ENCODE data around the gene RNF26.
"Not testable (repeated sequence)": the region's sequence is repeated elsewhere in the genome, so short reads cannot be mapped to it uniquely, and the experiment has no call there.

Gene RNF26

DNA sequence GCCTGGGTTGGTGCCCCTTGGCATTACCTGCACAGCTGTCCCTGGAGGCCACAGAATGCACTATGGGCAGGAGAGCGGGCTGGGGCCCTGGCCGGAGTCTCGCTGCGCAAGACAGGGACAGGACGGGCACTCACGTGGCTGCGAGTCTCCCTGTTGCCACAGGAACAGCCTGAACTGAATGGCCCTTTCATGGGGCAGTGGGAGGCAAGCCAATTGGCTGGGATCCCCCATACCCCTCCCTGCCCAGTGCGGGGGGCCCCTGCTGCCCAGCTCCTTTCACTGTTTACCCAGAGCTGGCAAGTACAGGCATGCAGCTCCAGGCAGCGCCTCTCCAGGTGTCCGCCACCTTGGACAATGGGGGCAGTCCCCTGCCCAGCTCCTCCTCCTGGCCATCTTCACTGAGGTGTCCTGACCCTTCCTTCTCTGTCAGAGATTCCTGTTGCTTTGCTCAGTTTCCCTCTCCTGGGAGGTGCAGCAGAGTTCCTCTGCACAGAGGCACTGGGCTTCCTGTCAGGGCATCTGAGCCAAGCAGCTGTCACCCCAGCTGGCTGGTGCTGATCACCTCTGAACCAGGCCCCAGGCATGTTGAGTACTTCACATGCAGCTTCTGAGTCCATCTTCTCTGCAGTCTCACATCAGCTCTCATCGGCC lies 42.0 kb downstream of the RNF26 start:
- Histone ChIP-seq H3K4me3 (ENCODE audit: low read length) (no peak overlapping the region), H3K36me3 (ENCODE audit: insufficient read depth, low read length) (no peaks in the 10 kb centered on the region), H3K9ac (ENCODE audit: low read depth, low read length) (no peak overlapping the region), H3K27me3 (ENCODE audit: insufficient read depth, low read length) (peaks cover 13% of the 10 kb centered on the region), H3K9me3 (ENCODE audit: insufficient read depth, low read depth, low read length) (no peaks in the 10 kb centered on the region), H3K4me1 (ENCODE audit: insufficient read depth, low read length) (peaks cover 55% of the 10 kb centered on the region), H3K27ac (ENCODE audit: low read depth, low read length) (no peak overlapping the region)
- WGBS: 82% methylated on average over 11 of the region's 11 CpGs

DNA sequence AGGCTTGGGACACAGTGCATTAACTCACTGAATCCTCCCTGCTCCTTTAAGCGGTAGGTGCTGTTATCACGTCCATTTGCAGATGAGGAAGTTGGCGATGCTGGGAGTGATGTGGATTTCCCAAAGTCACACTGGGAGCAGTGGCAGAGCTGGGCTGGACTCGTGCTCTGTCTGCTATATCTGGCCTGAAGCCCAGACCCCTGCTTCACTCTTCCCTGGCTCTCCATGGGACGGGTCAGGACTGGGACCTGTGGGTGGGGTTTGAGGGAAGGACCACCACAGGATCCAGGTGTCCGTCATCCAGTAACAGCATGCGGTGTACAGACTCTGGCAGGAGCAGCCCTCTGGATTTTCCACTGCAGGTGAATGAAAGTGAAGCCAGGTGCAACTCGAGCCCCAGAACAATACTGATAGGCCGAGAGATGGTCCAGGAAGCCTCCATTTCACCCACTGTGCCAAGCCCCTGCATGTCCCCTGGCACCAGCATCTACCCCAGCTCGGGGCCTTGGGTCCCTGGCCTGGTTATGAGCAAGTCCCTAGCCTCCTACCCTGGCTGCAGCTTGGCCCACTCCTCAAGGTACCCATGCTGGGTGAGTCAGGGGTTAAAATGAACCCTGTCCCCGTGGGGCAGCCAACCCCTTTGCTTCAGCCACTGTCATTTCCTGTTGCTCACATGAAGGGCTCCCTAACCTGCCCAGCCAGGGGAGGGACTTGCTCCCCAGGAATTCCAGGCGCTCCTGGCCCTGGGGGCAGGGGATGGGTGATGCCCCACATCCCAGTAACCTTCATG lies 43.0 kb downstream of the RNF26 start:
- Histone ChIP-seq H3K27me3 (ENCODE audit: insufficient read depth, low read length) (peaks cover 13% of the 10 kb centered on the region), H3K4me1 (ENCODE audit: insufficient read depth, low read length) (peaks cover 57% of the 10 kb centered on the region), H3K9me3 (ENCODE audit: insufficient read depth, low read depth, low read length) (no peaks in the 10 kb centered on the region), H3K27ac (ENCODE audit: low read depth, low read length) (peak overlapping the region; percentile 37; the same call in 1 of the 2 replicates), H3K36me3 (ENCODE audit: insufficient read depth, low read length) (no peaks in the 10 kb centered on the region), H3K4me3 (ENCODE audit: low read length) (no peak overlapping the region), H3K9ac (ENCODE audit: low read depth, low read length) (no peak overlapping the region)
- WGBS: 72% methylated on average over 12 of the region's 12 CpGs

DNA sequence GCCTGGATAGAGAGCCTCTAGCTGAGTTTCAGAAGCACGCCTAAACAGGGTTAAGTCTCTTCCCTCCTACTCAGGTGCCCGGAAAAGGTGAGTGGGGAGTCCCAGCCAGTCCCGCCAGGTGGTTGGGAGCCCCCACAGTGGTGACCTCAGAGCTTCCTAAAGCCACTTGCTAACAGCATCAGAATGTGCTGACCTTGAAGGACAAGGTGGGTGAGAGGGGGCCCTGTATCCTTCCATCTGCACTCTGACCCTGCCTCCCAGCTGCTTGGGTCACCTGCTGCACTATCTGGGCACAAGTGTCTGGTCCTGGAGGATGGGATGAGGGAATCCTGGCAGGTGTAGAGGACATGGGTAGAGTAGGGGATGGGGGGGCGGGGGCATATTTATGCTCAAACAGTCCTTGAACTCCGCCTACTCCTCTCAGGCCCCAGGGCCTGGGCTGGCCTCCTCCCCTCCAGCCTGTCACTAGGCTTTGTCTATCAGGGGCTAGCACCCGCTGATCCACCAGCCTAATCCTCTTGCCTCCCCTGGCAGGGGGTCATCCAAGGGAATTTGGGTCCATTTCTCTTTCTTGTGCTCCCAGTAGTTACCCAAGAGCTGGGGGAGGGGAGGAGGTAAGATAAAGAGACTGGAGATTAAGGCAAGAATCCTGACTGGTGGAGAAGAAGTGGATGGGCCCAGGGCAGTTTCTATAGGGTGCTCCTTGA lies 43.8 kb downstream of the RNF26 start:
- H3K9ac ChIP-seq (ENCODE audit: low read depth, low read length): no peak overlapping the region
- no peaks in the 10 kb centered on the region for H3K36me3 ChIP-seq (ENCODE audit: insufficient read depth, low read length)
- peak overlapping the region; percentile 13; the same call in 1 of the 2 replicates for H3K4me3 ChIP-seq (ENCODE audit: low read length)
- H3K4me1 ChIP-seq (ENCODE audit: insufficient read depth, low read length): peaks cover 57% of the 10 kb centered on the region
- H3K27me3 ChIP-seq (ENCODE audit: insufficient read depth, low read length): peaks cover 13% of the 10 kb centered on the region
- no peaks in the 10 kb centered on the region for H3K9me3 ChIP-seq (ENCODE audit: insufficient read depth, low read depth, low read length)
- 45% methylated on average over 5 of the region's 6 CpGs for WGBS
- H3K27ac ChIP-seq (ENCODE audit: low read depth, low read length): peak overlapping the region; percentile 37; the same call in 1 of the 2 replicates

DNA sequence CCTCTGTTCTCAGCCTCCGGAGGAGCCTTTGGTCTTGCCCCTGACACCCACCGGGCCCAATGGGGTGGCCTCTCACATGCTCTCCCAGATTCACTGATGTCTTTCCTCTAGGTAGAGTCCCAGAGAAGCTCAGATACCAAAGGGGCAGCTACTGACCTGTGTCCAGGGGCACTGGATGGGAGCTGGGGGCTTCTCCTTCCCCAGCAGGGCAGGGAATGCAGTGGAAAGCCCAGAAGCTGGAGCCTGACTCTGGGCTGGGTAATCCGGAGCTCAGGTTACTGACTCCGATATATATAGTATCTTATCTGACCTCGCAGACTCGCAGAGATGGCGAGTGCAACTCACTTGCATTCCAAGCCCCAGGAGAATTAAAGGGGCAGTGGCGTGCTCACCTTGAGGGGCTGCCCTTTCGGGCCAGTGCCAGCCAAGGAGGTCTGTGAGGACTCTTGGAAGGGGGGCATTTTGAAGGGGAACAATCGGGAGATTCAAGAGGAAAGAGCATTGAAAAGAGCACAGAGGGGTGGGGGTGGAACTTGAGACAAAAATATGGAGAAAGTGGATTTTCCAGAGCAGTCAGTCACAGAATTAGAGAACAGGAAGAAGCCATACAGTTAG lies 44.6 kb downstream of the RNF26 start:
- H3K9ac ChIP-seq (ENCODE audit: low read depth, low read length): no peak overlapping the region
- peak overlapping the region; percentile 78; the same call in 1 of the 2 replicates for H3K27ac ChIP-seq (ENCODE audit: low read depth, low read length)
- H3K36me3 ChIP-seq (ENCODE audit: insufficient read depth, low read length): no peaks in the 10 kb centered on the region
- H3K4me3 ChIP-seq (ENCODE audit: low read length): peak overlapping the region; percentile 13; the same call in 1 of the 2 replicates
- peaks cover 57% of the 10 kb centered on the region for H3K4me1 ChIP-seq (ENCODE audit: insufficient read depth, low read length)
- peaks cover 13% of the 10 kb centered on the region for H3K27me3 ChIP-seq (ENCODE audit: insufficient read depth, low read length)
- no peaks in the 10 kb centered on the region for H3K9me3 ChIP-seq (ENCODE audit: insufficient read depth, low read depth, low read length)
- WGBS: 32% methylated on average over 10 of the region's 10 CpGs

DNA sequence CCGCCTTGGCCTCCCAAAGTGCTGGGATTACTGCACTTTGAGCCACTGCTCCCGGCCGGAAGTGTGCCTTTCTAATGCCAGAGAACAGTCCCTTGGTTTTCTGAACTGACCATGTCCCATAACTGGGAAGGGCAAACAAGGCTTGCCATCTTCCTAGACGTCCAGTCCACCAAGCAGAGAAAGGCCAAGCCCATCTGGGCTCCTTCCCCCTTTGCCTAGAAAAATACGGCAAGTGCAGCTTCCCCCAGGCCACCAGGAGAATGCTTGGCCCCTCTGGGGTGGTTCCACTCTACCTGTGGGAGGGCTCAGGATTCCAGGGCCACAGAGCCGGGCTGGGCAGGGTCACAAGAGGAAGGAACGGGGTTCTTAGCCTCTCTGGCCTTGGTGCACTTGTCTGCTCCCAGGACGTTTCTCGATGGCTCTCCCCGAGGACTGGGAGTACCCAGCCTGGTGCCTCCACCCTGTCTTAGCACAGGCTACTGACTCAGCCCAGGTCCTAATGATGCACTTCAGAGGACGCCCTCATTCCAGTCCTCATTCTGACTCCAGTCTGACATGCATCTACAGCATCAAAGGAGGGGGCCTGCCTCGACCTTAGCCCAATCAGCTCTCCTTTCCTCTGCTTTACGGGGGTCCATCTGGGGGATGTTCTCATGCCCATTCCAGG lies 46.0 kb downstream of the RNF26 start:
- peaks cover 47% of the 10 kb centered on the region for H3K4me1 ChIP-seq (ENCODE audit: insufficient read depth, low read length)
- H3K9ac ChIP-seq (ENCODE audit: low read depth, low read length): no peak overlapping the region
- H3K27ac ChIP-seq (ENCODE audit: low read depth, low read length): no peak overlapping the region
- H3K4me3 ChIP-seq (ENCODE audit: low read length): peak overlapping the region; percentile 66
- WGBS: 74% methylated on average over 13 of the region's 13 CpGs
- H3K9me3 ChIP-seq (ENCODE audit: insufficient read depth, low read depth, low read length): no peaks in the 10 kb centered on the region
- no peaks in the 10 kb centered on the region for H3K36me3 ChIP-seq (ENCODE audit: insufficient read depth, low read length)
- peaks cover 13% of the 10 kb centered on the region for H3K27me3 ChIP-seq (ENCODE audit: insufficient read depth, low read length)

DNA sequence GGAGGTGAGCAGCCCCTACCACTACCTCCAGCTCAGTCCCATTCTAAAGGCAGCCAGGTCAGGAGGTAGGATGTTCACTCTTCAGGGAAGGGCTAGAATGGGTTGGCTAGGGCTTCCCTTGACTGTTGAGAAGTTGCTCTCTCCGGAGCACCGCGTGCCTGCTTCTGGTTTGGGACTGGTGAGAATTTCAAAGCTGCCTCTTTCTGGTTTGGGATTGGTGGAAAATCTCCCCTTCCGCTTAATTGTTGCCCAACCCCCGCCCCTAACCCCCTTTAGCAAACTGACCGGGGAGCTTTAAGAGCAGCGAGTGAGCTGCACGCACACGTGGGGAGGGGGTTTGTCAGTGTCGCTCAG lies 46.5 kb downstream of the RNF26 start:
- no peaks in the 10 kb centered on the region for H3K9me3 ChIP-seq (ENCODE audit: insufficient read depth, low read depth, low read length)
- WGBS: 5% methylated on average over 10 of the region's 10 CpGs
- peaks cover 13% of the 10 kb centered on the region for H3K27me3 ChIP-seq (ENCODE audit: insufficient read depth, low read length)
- H3K4me3 ChIP-seq (ENCODE audit: low read length): peak overlapping the region; percentile 66
- peaks cover 43% of the 10 kb centered on the region for H3K4me1 ChIP-seq (ENCODE audit: insufficient read depth, low read length)
- H3K36me3 ChIP-seq (ENCODE audit: insufficient read depth, low read length): no peaks in the 10 kb centered on the region
- H3K9ac ChIP-seq (ENCODE audit: low read depth, low read length): no peak overlapping the region
- no peak overlapping the region for H3K27ac ChIP-seq (ENCODE audit: low read depth, low read length)

DNA sequence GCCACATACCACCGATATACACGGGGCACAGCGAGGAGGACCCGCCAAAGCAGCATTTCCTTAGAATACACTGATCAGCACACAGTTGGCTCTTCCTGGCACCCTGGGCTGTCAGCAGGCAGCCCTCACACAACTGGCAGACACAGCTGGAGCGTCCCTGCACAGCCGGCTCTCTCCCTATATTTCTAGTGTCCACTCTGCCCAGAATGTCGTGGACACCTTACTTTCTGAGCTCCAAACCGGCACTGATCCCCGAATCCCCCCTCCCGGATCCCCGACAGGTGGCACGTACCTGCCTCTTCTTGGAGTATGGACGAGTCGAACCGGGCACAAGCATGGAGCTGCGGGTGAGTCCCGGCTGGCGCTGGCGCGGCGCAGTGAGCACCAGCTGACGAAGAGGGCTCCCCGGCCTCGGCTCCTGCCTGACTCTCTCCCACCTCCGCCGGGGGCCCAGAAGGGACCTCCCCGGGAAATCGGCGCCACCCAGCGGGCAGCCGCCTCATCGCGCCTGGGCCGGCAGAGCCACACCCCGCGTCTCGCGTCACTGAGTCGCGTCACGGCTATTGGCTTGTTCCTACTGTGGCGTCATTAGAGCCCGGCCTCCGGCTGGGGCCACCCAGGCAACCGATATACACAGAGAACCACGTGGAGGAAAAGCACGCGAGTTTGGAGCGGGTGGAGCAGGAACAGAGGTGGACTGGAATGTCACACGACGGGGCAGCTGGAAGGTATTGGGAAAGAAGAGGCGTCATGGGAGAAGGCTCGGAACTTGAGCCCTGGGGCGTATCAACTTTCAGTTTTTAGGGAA lies 47.1 kb downstream of the RNF26 start, which contains the start of gene USP2:
Gene USP2 (minus strand): TSS at position 510 of the 808 bp plus-strand sequence. CDS start 8,210 bp downstream, outside the sequence.
- H3K9ac ChIP-seq (ENCODE audit: low read depth, low read length): peak within 1 kb of the TSS; percentile 67
- peaks cover 13% of the 10 kb centered on the region for H3K27me3 ChIP-seq (ENCODE audit: insufficient read depth, low read length)
- H3K27ac ChIP-seq (ENCODE audit: low read depth, low read length): no peak within 1 kb of the TSS
- under 1% methylated on average over 54 of the region's 54 CpGs for WGBS
- H3K4me1 ChIP-seq (ENCODE audit: insufficient read depth, low read length): peaks cover 37% of the 10 kb centered on the region
- peak within 1 kb of the TSS; percentile 66 for H3K4me3 ChIP-seq (ENCODE audit: low read length)
- H3K9me3 ChIP-seq (ENCODE audit: insufficient read depth, low read depth, low read length): no peaks in the 10 kb centered on the region
- no peaks in the 10 kb centered on the region for H3K36me3 ChIP-seq (ENCODE audit: insufficient read depth, low read length)

DNA sequence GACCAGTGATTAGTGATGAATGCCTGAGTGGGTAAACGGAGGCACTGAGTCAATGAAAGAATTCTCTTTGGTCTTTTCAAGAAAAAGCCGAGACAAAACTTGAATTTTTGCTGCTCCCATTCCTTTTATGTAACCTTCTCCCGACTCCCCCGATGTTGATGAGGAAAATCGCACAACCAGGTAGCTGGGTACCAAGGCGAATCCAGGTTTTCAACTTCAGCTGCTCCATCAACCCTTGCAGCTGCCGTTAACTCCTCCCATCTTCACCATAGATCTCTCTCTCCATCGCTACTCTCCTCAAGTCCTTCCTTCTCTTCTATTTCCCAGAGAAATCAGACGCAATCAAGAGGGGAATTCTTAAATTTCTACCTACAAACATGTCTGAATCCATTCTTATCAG lies 47.8 kb downstream of the RNF26 start:
- Histone ChIP-seq H3K36me3 (ENCODE audit: insufficient read depth, low read length) (no peaks in the 10 kb centered on the region), H3K4me3 (ENCODE audit: low read length) (peak overlapping the region; percentile 66), H3K9me3 (ENCODE audit: insufficient read depth, low read depth, low read length) (no peaks in the 10 kb centered on the region), H3K27me3 (ENCODE audit: insufficient read depth, low read length) (peaks cover 13% of the 10 kb centered on the region), H3K4me1 (ENCODE audit: insufficient read depth, low read length) (peaks cover 35% of the 10 kb centered on the region), H3K27ac (ENCODE audit: low read depth, low read length) (no peak overlapping the region), H3K9ac (ENCODE audit: low read depth, low read length) (peak overlapping the region; percentile 67)
- WGBS: 20% methylated on average over 9 of the region's 9 CpGs

DNA sequence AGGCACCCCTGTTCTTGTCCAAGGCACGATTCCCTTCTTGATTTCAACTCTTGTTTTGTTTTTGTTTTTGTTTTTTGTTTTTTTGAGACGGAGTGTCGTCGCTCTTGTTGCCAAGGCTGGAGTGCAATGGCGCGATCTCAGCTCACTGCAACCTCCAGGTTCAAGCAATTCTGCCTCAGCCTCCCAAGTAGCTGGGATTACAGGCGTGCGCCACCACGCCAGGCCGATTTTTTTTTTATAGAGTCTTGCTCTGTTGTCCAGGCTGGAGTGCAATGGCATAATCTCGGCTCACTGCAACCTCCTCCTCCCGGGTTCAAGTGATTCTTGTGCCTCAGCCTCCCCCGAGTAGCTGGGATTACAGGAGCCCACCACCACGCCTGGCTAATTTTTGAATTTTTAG lies 48.2 kb downstream of the RNF26 start:
- not testable (repeated sequence) for H3K36me3 ChIP-seq (ENCODE audit: insufficient read depth, low read length); H3K9me3 ChIP-seq (ENCODE audit: insufficient read depth, low read depth, low read length); H3K9ac ChIP-seq (ENCODE audit: low read depth, low read length); H3K27ac ChIP-seq (ENCODE audit: low read depth, low read length)
- H3K27me3 ChIP-seq (ENCODE audit: insufficient read depth, low read length): peaks cover 13% of the 10 kb centered on the region
- H3K4me3 ChIP-seq (ENCODE audit: low read length): peak overlapping the region; percentile 66
- peaks cover 31% of the 10 kb centered on the region for H3K4me1 ChIP-seq (ENCODE audit: insufficient read depth, low read length)
- WGBS: 93% methylated on average over 14 of the region's 14 CpGs

DNA sequence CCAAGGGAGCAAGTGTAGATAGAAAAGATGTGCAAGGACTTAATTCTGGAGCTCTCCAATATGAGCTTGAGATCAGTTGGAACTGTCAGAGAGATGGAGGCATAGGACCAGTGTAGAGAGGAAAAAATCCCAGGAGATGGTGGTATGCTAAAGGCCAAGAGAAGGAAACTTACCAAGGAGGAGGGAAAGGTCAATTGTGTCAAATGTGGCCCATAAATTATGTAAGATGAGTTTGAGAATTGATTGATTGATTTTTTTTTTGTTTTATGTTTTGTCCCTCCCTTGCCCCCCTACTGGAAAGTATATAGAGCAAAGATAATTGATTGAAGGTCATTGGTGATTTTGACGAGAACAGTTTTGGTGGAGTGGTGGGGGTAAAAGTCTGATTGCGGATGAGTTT lies 50.0 kb downstream of the RNF26 start:
- Histone ChIP-seq H3K9ac (ENCODE audit: low read depth, low read length) (no peak overlapping the region), H3K4me3 (ENCODE audit: low read length) (no peak overlapping the region), H3K27ac (ENCODE audit: low read depth, low read length) (no peak overlapping the region), H3K27me3 (ENCODE audit: insufficient read depth, low read length) (peaks cover 11% of the 10 kb centered on the region), H3K36me3 (ENCODE audit: insufficient read depth, low read length) (no peaks in the 10 kb centered on the region), H3K9me3 (ENCODE audit: insufficient read depth, low read depth, low read length) (no peaks in the 10 kb centered on the region), H3K4me1 (ENCODE audit: insufficient read depth, low read length) (peaks cover 14% of the 10 kb centered on the region)
- 90% methylated on average over 2 of the region's 2 CpGs for WGBS
